IMR-90 (cell line): ENCODE measurements around the gene GPR132. TPM values are rescaled to one million over a fixed set of nuclear protein-coding genes. Genes with fewer than 3 reads are reported as not detected.

Experiments used
- ATAC-seq: fragments of 200-7000 bp; cut with Tn5 transposase; 2 replicates; pipeline ENCODE4 v1.9.1; 2020; ENCODE audit warnings: low read depth, mild to moderate bottlenecking, moderate library complexity
- BruUV-seq: library from RNA; stranded (reverse); fragments of 400-500 nt; replicated peaks from 2 replicates; lab custom pipeline; 2021; lab: Mats Ljungman, UMichigan
- CTCF ChIA-PET: fragments of 300-600 bp; formaldehyde crosslinking; extraction: SDS; loops from one replicate; lab custom pipeline; 2021; ENCODE audit warnings: antibody characterized with exemption; lab: Yijun Ruan, JAX
- POLR2A ChIA-PET: fragments of 300-600 bp; sonication (Branson Sonifier 250); formaldehyde crosslinking; loops from one replicate; lab custom pipeline; 2022; ENCODE audit warnings: antibody characterized with exemption; ENCODE audit not compliant: unreplicated experiment; lab: Charles Lee
- DNase-seq: peaks from one replicate; pipeline ENCODE4 v3.0.0; 2013
- H2AFZ ChIP-seq: replicated peaks from 2 replicates; pipeline ENCODE3; 2013; ENCODE audit warnings: low read length, mild to moderate bottlenecking; ENCODE audit not compliant: poor library complexity
- H2AK5ac ChIP-seq: 2 replicates; pipeline ENCODE4 v1.6.1; 2013; ENCODE audit warnings: low read depth, low read length, inconsistent platforms
- H2AK9ac ChIP-seq: replicated peaks from 2 replicates; pipeline ENCODE3; 2013; ENCODE audit warnings: mild to moderate bottlenecking, low read depth, low read length, moderate library complexity; ENCODE audit not compliant: poor library complexity
- H2BK120ac ChIP-seq: 2 replicates; pipeline ENCODE4 v1.6.1; 2013; ENCODE audit warnings: low read depth, low read length, inconsistent platforms
- H2BK15ac ChIP-seq: 3 replicates; pipeline ENCODE4 v1.6.1; 2013; ENCODE audit warnings: low read depth, low read length, inconsistent platforms
- H2BK20ac ChIP-seq: 2 replicates; pipeline ENCODE4 v1.6.1; 2013; ENCODE audit warnings: low read depth, mild to moderate bottlenecking, inconsistent platforms, low read length, moderate library complexity
- H2BK5ac ChIP-seq: 2 replicates; pipeline ENCODE4 v1.6.1; 2013; ENCODE audit warnings: mild to moderate bottlenecking, low read depth, low read length, inconsistent platforms; ENCODE audit not compliant: poor library complexity, severe bottlenecking
- H3K14ac ChIP-seq: replicated peaks from 2 replicates; pipeline ENCODE4 v1.6.1; 2013; ENCODE audit warnings: low read depth, low read length, inconsistent platforms
- H3K18ac ChIP-seq: 2 replicates; pipeline ENCODE4 v1.6.1; 2013; ENCODE audit warnings: low read depth, low read length, control low read depth
- H3K23ac ChIP-seq: 2 replicates; pipeline ENCODE4 v1.6.1; 2013; ENCODE audit warnings: low read depth, low read length, inconsistent platforms
- H3K27ac ChIP-seq: 2 replicates; pipeline ENCODE4 v1.5.1; 2013; ENCODE audit warnings: mild to moderate bottlenecking, control low read depth, low read length; ENCODE audit not compliant: insufficient read depth
- H3K27me3 ChIP-seq: 2 replicates; pipeline ENCODE4 v1.6.1; 2013; ENCODE audit warnings: low read length; ENCODE audit not compliant: control insufficient read depth, insufficient read depth
- H3K36me3 ChIP-seq: 2 replicates; pipeline ENCODE4 v1.6.1; 2013; ENCODE audit warnings: low read length, mixed read lengths; ENCODE audit not compliant: control insufficient read depth, insufficient read depth
- H3K4ac ChIP-seq: 2 replicates; pipeline ENCODE4 v1.6.1; 2013; ENCODE audit warnings: low read depth, low read length, inconsistent platforms
- H3K4me1 ChIP-seq: 2 replicates; pipeline ENCODE4 v1.6.1; 2013; ENCODE audit warnings: low read length, mixed read lengths; ENCODE audit not compliant: control insufficient read depth, insufficient read depth
- H3K4me2 ChIP-seq: 2 replicates; pipeline ENCODE4 v1.6.1; 2013; ENCODE audit warnings: low read depth, mild to moderate bottlenecking, control low read depth, low read length, moderate library complexity
- H3K4me3 ChIP-seq: 2 replicates; pipeline ENCODE4 v1.5.1; 2013; ENCODE audit warnings: low read depth, mild to moderate bottlenecking, control low read depth, low read length, moderate library complexity; ENCODE audit not compliant: insufficient read depth
- H3K56ac ChIP-seq: 2 replicates; pipeline ENCODE4 v1.6.1; 2013; ENCODE audit warnings: low read length, inconsistent platforms; ENCODE audit not compliant: insufficient read depth; ENCODE audit errors: extremely low read depth
- H3K79me1 ChIP-seq, 2 experiments: 2 replicates each; pipeline ENCODE4 v1.6.1; 2013; ENCODE audit warnings: low read length in 2 of 2, inconsistent platforms in 1 of 2, low read depth in 1 of 2
- H3K9ac ChIP-seq: 2 replicates; pipeline ENCODE4 v1.6.1; 2013; ENCODE audit warnings: low read depth, low read length, control low read depth
- H3K9me1 ChIP-seq: 2 replicates; pipeline ENCODE4 v1.6.1; 2013; ENCODE audit warnings: low read length, inconsistent platforms; ENCODE audit not compliant: insufficient read depth
- H3K9me3 ChIP-seq: 2 replicates; pipeline ENCODE4 v1.6.1; 2013; ENCODE audit warnings: low read length; ENCODE audit not compliant: control insufficient read depth, insufficient read depth
- H4K20me1 ChIP-seq: 2 replicates; pipeline ENCODE4 v1.6.1; 2013; ENCODE audit warnings: low read length, inconsistent platforms; ENCODE audit not compliant: insufficient read depth
- H4K5ac ChIP-seq: 2 replicates; pipeline ENCODE4 v1.6.1; 2013; ENCODE audit warnings: mild to moderate bottlenecking, low read depth, low read length, control low read depth
- H4K8ac ChIP-seq, 2 experiments: 2 replicates each; pipeline ENCODE4 v1.6.1; 2013; ENCODE audit warnings: low read depth in 2 of 2, low read length in 2 of 2, control low read depth in 1 of 2, inconsistent platforms in 1 of 2
- H4K91ac ChIP-seq: 2 replicates; pipeline ENCODE4 v1.6.1; 2013; ENCODE audit warnings: low read depth, low read length, inconsistent platforms; ENCODE audit not compliant: insufficient read depth
- BHLHE40 ChIP-seq: fragments of 150-350 bp; IDR thresholded peaks from 2 replicates; pipeline ENCODE4 v1.6.1; 2016; ENCODE audit warnings: mild to moderate bottlenecking, low read depth, low read length
- CEBPB ChIP-seq: IDR thresholded peaks from 2 replicates; pipeline ENCODE4 v1.6.1; 2012; ENCODE audit warnings: low read depth, low read length, improper control_type of control experiment
- CHD1 ChIP-seq: IDR thresholded peaks from 2 replicates; pipeline ENCODE4 v1.6.1; 2012; ENCODE audit warnings: low read depth, low read length, improper control_type of control experiment
- FOS ChIP-seq: fragments of 150-350 bp; IDR thresholded peaks from 2 replicates; pipeline ENCODE4 v1.6.1; 2016; ENCODE audit warnings: low read depth, low read length
- MAFK ChIP-seq: IDR thresholded peaks from 2 replicates; pipeline ENCODE4 v1.6.1; 2012; ENCODE audit warnings: low read depth, low read length, improper control_type of control experiment
- MXI1 ChIP-seq: IDR thresholded peaks from 2 replicates; pipeline ENCODE4 v1.6.1; 2012; ENCODE audit warnings: low read depth, mild to moderate bottlenecking, low read length, moderate library complexity, borderline replicate concordance
- NFE2L2 ChIP-seq: fragments of 150-350 bp; IDR thresholded peaks from 2 replicates; pipeline ENCODE4 v1.6.1; 2016; ENCODE audit warnings: low read depth, mild to moderate bottlenecking, low read length
- POLR2A ChIP-seq: IDR thresholded peaks from 2 replicates; pipeline ENCODE4 v1.6.1; 2012; ENCODE audit warnings: mild to moderate bottlenecking, low read depth, low read length
- RAD21 ChIP-seq: IDR thresholded peaks from 2 replicates; pipeline ENCODE4 v1.6.1; 2012; ENCODE audit warnings: low read length, improper control_type of control experiment
- RCOR1 ChIP-seq: IDR thresholded peaks from 2 replicates; pipeline ENCODE4 v1.6.1; 2012; ENCODE audit warnings: mild to moderate bottlenecking, low read length, improper control_type of control experiment; ENCODE audit not compliant: insufficient replicate concordance
- RFX5 ChIP-seq: IDR thresholded peaks from 2 replicates; pipeline ENCODE4 v1.8.0; 2012; ENCODE audit warnings: low read depth, mild to moderate bottlenecking, low read length, moderate library complexity
- SMC3 ChIP-seq: fragments of 150-350 bp; IDR thresholded peaks from 2 replicates; pipeline ENCODE4 v1.6.1; 2016; ENCODE audit warnings: low read depth, mild to moderate bottlenecking, antibody characterized with exemption, low read length, moderate library complexity
- WGBS, 2 experiments: methylation state at CpG; one replicate each; pipeline versions ENCODE4 v1.1.5 to v1.1.7; 2013; ENCODE audit warnings: missing lambda C conversion rate in 2 of 2; ENCODE audit not compliant: insufficient read length in 1 of 2; ENCODE audit errors: extremely low coverage in 2 of 2; 5-methylcytosine and 5-hydroxymethylcytosine counted together
- dilution Hi-C: fragments of 300-500 bp; cut with HindIII; formaldehyde crosslinking; loops from one replicate; pipeline ENCODE4 v1.14.3; 2018; ENCODE audit warnings: low sequenced_read_pairs; ENCODE audit not compliant: unreplicated experiment
- in situ Hi-C: fragments of 300-500 bp; cut with MboI; formaldehyde crosslinking; loops from 3 replicates; pipeline ENCODE4 v1.14.3; 2019; ENCODE audit warnings: low sequenced_read_pairs, inconsistent platforms, mixed read lengths
- intact Hi-C: fragments of 100-400 bp; cut with micrococcal nuclease; formaldehyde crosslinking; loops from 2 replicates; pipeline ENCODE4 v1.10.0; 2022
- polyA plus RNA-seq, 3 experiments: library from polyadenylated mRNA; depleted of rRNA; stranded (reverse); fragments of >200 nt; gene quantifications; 2 replicates each; pipeline ENCODE4 v1.2.3, GENCODE V29; 2012; ENCODE audit warnings: low replicate concordance in 1 of 3
- total RNA-seq: library from RNA; depleted of rRNA; stranded (reverse); fragments of >200 nt; gene quantifications from 2 replicates; pipeline ENCODE4 v1.2.3, GENCODE V29; 2012
- TF ChIP-seq, protein P1 (sequence below): conservative IDR thresholded peaks from 2 replicates; pipeline ENCODE4 v1.5.1; 2012; ENCODE audit warnings: mild to moderate bottlenecking, low read depth, low read length, improper control_type of control experiment

The GPR132 gene
- total and polyA plus RNA-seq, 2 of the 4 experiments (the other 2 are of a cell fraction) = under 0.01 to 0.10 TPM

DNA sequence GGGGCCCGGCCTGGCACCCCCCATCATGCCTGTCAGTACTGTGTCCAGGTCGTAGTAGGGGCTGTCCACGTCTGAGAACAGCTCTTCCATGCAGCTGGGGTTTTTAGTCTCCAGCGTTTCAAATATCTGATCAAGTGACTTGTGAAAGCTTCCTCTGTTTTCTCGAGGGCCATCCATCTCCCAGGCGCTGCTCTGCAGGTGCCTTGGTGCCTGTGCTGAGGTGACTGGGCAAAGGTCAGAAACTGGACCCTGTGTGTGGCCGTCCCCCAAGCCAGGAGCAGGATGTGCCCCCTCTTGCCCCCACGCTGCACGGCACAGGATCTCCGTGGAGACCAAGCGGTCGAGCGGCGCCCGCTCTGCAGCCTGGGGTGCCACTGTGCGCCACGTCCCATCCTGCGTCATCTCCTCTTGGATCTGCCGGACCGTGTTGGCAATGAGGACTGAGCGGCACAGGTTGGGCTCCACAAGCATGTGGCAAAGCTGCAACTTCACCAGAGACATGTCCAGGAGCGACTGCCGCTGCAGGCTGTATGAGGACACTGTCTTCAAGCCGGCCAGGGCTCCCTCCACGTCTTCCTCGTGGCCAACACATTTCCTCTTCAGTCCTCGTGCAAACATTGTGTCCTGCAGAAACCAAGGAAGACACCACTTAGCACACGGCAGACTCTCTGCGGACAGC is 53.8 kb downstream of the GPR132 start:
- intact Hi-C loops = no loop called here
- ChIA-PET POLR2A (interaction anchor here (0.6 kb wide), 1 partner anchor 27 kb away, joined by 3 read pairs; no protein-coding TSS in a partner anchor), CTCF (no interaction called here)
- H2AK5ac ChIP-seq = no peak overlapping the region
- H3K27me3 ChIP-seq = no peaks in the 10 kb centered on the region
- DNase-seq = no peak
- H4K5ac ChIP-seq = no peak overlapping the region
- TF ChIP-seq CEBPB = no peak
- no peak for TF ChIP-seq SMC3
- no peak for TF ChIP-seq RAD21
- no peak for TF ChIP-seq FOS
- TF ChIP-seq CHD1 = no peak
- TF ChIP-seq, protein P1, sequence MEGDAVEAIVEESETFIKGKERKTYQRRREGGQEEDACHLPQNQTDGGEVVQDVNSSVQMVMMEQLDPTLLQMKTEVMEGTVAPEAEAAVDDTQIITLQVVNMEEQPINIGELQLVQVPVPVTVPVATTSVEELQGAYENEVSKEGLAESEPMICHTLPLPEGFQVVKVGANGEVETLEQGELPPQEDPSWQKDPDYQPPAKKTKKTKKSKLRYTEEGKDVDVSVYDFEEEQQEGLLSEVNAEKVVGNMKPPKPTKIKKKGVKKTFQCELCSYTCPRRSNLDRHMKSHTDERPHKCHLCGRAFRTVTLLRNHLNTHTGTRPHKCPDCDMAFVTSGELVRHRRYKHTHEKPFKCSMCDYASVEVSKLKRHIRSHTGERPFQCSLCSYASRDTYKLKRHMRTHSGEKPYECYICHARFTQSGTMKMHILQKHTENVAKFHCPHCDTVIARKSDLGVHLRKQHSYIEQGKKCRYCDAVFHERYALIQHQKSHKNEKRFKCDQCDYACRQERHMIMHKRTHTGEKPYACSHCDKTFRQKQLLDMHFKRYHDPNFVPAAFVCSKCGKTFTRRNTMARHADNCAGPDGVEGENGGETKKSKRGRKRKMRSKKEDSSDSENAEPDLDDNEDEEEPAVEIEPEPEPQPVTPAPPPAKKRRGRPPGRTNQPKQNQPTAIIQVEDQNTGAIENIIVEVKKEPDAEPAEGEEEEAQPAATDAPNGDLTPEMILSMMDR = no peak
- no peak for TF ChIP-seq MAFK
- no peak for TF ChIP-seq BHLHE40
- TF ChIP-seq MXI1 = no peak
- TF ChIP-seq POLR2A = no peak
- no peak for TF ChIP-seq NFE2L2
- TF ChIP-seq RCOR1 = no peak
- no peak for TF ChIP-seq RFX5
- no peak overlapping the region for H4K91ac ChIP-seq
- H3K9ac ChIP-seq = no peak overlapping the region
- H3K36me3 ChIP-seq = peaks cover 30% of the 10 kb centered on the region
- H3K9me1 ChIP-seq = peaks cover 23% of the 10 kb centered on the region
- no peak for ATAC-seq
- H3K4me1 ChIP-seq = peaks cover 19% of the 10 kb centered on the region
- H3K4ac ChIP-seq = no peak overlapping the region
- H4K20me1 ChIP-seq = peaks cover 65% of the 10 kb centered on the region
- in situ Hi-C loops = no loop called here
- peaks cover 22 to 59% of the 10 kb centered on the region in 2 experiments for H3K79me1 ChIP-seq
- H3K56ac ChIP-seq = no peak overlapping the region
- H2BK5ac ChIP-seq = no peak overlapping the region
- H3K18ac ChIP-seq = no peak overlapping the region
- dilution Hi-C loops = no loop called here
- no peak overlapping the region for H3K4me2 ChIP-seq
- H2BK15ac ChIP-seq = no peak overlapping the region
- WGBS, 2 experiments = 92% methylated on average over 18 of the region's 29 CpGs; no CpG with 5 or more reads in 1 of the 2 experiments
- no peak overlapping the region for H3K27ac ChIP-seq
- BruUV-seq = no TSS peak
- peak overlapping the region; percentile 18 for H2AK9ac ChIP-seq
- H2AFZ ChIP-seq = no peak overlapping the region
- H3K23ac ChIP-seq = no peak overlapping the region
- no peak overlapping the region for H4K8ac ChIP-seq
- H3K4me3 ChIP-seq = no peak overlapping the region
- no peak overlapping the region for H2BK20ac ChIP-seq
- no peak overlapping the region for H2BK120ac ChIP-seq
- no peak overlapping the region for H3K14ac ChIP-seq
- H3K9me3 ChIP-seq = no peaks in the 10 kb centered on the region
